HG02973 (cell line): ENCODE measurements around the gene NPLOC4.

ENCODE experiments used
- ATAC-seq: cut with Tn5 transposase; IDR thresholded peaks from one replicate; pipeline ENCODE4 v1.9.1; 2021; ENCODE audit warnings: moderate library complexity; ENCODE audit not compliant: unreplicated experiment

NPLOC4 gene

DNA sequence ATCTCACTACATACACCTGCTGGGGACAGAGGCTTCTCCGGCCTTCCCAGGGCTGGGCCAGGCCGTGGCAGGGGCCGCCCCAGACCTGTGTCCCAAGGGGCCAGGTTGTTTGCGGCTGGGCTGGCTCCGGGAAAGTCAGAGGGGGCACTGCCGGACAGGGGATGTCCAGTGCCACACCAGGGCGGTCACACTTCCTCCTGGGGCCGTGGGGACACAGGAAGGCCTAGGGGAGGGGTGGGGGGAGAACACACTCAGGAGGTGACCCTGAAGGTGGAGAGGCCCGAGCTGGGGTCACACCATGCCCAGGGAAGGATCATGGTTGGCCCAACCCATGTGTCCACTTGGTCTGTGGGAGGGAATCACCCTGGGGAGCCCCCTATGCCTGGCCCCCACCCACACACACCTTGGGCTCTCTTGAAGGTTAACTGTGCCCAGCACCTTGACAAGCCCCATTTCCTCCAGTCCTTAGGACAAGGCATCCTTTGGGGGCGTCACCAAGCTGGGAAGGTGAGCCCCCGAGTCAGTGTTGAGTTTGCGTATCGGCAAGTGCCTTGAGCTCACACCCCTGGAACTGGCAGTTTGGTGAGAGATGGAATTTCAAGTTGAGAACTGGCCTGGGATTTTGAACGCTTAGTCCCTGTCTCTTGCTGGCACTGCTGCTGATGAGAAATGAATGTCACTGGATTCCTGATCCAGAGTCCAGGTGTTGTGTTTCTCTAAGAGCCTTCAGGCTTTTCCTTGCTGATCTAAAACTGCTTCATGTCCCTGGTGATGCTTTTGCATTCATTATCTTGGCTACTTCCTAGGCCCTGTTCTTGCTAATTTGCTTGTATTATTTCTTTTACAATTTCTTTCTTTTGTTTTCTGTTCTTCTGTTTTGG is 116.7 kb downstream of the NPLOC4 start:
- no peak for ATAC-seq

GRCh38 chr17:81519284-81520020 is 117.5 kb downstream of the NPLOC4 start:
- ATAC-seq, result no peak

DNA sequence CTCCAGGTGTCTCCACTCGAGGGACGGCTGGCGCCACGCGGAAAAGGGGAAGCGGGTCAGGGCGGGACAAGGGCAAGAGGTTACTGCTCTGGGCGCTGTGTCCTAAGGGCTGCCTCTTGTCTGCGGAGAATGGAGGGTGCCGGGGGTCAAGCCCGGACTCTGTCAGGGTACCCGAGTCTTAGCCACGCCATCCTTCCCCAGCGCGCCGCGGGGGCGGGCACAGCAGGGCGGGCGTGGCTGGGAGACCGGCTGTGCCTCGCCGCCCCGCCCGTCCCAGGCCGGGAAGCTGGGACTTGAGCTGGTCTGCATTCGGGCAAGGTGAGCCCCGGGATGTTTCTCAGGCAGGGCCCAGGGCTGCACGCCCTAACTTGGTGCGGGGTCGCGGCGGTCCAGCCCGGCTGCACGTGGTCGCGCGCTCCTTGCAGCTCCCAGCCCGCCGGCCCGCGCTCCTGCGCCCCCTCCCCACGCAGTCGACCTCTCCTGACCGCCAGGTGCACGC is 118.1 kb downstream of the NPLOC4 start:
- ATAC-seq, result no peak

GRCh38 chr17:81518113-81518784 is 118.7 kb downstream of the NPLOC4 start:
- ATAC-seq, result no peak

GRCh38 chr17:81517339-81518112 is 119.4 kb downstream of the NPLOC4 start:
- ATAC-seq, result peak; percentile 27

- ATAC-seq, result no peak
These were observed 119.9 kb downstream of the NPLOC4 start for GRCh38 chr17:81517009-81517338.

DNA sequence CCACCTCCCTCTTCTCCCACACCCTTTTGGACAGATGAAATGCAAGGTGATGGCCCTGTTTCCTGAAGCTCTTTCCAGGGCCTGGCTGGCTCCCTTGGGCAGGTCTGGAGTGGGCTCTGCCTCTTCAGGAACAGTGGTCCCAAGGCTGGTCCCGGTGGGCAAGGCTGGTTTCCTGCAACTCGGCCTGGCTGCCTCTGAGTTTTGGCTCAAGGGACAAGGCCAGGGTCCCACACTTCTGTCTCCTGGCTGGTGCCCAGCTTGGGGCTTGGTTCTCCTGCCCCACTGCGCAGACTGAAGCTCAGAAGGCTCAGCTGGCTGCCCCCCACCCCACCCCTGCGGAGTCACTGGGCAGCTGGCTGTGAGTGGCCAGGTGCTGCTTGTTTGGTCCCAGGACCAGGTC is 120.5 kb downstream of the NPLOC4 start:
- ATAC-seq, result no peak

GRCh38 chr17:81515530-81516041 is 121.3 kb downstream of the NPLOC4 start:
- no peak for ATAC-seq

DNA sequence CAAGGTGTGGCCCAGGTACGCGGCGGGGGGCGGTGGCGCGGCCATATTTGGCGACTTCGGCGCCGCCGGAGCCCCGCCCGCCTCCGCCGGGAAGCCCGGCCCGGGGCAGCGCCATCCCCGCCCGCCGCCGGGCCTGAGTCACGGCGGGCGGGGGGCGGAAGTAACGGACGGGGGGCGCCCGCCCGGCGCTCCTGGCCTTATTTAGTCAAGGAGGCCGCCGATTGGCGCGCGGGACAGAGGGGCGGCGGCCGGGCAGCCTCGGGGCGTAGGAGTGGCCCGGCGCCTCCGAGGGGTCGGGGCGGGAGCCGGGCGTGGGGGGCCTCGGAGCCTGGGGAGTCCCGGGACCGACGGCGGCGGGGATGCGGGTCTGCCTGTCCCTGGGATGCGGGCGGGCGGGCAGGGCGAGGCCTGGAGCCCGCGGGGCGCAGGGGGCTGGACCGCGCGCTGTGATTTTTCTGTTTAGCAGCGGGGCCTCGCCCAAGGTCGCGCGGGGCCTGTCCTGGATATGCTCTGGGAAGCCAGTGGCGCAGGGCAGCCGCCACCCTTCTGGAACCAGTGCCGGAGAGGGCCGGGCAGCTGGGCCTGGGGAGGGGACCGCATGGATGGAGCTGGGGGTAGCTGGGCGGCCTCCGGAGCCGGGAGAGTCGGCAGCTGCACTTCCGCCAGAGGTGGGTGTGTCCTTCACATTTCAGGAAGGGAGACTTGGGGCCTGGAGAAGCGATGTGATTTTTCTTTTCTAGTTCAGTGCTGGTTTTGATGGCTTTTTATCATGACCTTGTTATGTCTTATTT is 122.0 kb downstream of the NPLOC4 start:
- ATAC-seq, result no peak

- no peak for ATAC-seq
These were observed 122.5 kb downstream of the NPLOC4 start for GRCh38 chr17:81514489-81514738.

DNA sequence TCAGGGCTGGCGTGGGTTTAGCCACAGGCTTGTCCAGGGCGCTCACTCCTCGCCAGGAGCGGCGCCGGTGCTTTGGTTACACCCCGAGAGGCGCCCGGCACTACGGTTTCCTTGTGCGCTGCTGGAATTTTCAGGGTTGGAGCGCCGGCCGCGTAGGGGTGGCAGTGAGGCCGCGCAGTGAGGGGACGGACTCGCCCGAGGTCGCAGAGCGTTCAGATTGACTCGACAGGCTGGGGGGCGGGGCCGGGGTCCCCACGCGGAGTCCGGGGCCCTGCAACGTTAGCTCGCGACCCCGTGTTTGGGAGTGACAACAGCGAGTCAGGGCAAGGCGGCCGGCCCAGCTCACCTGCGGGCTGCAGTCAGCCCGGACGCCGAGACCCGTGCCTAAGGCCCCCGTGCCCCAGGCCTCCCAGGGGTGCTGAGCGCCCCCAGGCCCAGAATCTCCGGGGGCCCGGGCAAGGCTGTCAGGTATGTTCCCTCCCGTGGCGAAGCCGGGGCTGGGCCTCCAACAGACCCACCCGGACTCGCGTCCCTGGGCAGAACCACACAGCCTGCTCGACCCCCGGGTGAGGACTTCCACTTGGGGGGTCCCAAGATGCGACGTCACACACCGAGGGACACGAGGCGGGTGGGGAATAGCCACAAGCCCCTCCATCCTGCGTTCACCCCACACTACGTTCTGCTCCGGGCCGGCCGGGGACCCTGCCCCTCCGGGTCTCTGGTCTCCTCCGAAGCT is 123.0 kb downstream of the NPLOC4 start:
- no peak for ATAC-seq

DNA sequence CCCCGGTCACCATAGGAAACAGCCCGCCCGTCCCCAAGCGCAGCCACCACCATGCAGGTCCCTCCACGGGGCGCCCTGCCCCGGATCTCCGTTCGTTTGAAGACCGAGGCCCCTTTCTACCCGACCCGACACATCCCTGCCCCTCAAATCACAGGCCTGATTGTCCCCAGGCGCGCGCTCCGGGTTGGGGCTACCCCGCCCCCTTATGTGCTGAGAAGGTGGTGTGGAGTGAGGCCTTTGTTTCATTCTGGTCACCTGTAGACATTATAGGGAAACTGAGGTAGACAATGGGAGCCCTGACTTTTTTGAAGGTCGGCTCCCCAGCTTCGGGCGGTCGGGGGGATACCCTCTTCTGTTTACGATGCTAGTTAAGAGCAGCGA is 123.5 kb downstream of the NPLOC4 start:
- ATAC-seq, result no peak

DNA sequence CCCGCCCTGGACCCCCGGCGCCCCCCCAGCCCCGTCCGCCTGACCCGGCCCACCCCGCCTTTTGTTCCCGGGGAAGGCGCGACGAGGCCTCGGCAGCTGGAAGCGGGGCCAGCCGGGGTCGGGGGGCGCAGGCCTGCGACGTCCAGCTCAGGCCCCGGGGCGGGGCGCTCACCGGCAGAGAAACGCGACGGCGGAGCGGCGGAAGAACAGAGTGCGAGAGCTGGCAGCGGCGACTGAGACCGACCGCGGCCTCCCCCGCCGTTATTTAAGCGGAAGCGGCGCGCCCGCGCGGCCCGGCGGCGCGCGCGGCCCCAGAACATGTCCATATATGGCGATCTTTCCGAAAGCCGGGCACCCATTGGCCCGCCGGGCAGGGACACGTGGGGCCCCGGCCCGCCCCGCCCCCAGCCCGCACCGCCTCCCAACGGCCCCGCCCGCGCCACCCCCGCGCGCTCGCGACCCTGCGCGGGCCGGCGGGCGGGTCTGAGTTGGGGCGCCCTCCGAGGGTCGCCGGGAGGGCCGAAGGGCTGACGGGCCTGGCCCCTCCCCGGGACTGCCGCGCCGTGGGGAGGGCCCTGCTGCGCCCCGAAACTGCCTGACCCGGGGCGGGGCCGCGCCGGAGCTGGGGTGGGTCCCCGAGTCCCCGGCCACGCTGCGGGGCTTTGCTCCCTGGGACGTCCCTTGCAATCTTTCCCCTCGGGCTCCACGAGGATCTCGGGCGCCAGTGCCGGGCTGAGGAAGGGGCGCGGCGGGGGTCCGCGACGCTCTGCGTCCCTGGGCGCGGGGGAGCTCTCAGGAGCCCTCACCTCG is 124.1 kb downstream of the NPLOC4 start, which contains the start of gene ACTG1:
ACTG1 (minus strand) TSS at position 238 of the 810 bp plus-strand sequence. CDS start 445 bp downstream, outside the sequence.
- ATAC-seq, result no peak

DNA sequence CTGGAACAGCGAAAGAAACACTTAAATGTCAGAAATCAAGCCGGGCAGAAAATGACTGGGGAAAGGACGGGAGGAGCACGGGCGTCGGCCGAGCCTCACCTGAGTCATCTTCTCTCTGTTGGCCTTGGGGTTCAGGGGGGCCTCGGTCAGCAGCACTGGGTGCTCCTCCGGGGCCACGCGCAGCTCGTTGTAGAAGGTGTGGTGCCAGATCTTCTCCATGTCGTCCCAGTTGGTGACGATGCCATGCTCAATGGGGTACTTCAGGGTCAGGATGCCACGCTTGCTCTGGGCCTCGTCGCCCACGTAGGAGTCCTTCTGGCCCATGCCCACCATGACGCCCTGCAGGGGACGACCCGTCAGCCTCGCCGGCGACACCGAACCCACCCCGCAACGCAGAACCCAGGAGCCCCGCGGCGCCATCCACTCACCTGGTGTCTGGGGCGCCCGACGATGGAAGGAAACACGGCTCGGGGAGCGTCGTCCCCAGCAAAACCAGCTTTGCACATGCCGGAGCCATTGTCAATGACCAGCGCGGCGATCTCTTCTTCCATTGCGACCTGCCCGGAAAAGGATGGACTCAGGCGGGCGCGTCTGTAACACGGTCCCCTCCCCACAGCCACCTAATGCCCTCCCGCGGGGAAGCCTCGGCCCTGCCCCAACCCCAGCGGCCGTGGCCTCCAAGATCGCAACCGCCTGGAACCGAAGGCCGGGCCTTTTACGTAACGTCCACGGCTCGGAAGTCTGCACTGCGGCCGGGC is 124.9 kb downstream of the NPLOC4 start:
- ATAC-seq, result no peak

GRCh38 chr17:81511554-81511803 is 125.4 kb downstream of the NPLOC4 start:
- no peak for ATAC-seq

DNA sequence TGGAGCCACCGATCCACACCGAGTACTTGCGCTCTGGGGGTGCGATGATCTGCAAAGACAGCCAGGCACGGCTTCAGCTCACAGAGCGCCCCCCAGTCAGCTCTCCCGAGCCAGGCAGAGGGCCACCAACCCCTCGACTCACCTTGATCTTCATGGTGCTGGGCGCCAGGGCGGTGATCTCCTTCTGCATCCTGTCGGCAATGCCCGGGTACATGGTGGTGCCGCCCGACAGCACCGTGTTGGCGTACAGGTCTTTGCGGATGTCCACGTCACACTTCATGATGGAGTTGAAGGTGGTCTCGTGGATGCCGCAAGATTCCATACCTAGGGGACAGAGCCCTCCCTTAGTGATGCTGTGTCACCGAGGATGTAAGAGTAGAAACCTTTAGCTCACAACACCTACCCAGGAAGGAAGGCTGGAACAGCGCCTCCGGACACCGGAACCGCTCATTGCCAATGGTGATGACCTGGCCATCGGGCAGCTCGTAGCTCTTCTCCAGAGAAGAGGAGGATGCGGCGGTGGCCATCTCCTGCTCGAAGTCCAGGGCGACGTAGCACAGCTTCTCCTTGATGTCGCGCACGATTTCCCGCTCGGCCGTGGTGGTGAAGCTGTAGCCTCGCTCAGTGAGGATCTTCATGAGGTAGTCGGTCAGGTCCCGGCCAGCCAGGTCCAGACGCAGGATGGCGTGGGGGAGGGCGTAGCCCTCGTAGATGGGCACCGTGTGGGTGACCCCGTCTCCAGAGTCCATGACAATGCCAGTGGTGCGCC is 125.9 kb downstream of the NPLOC4 start:
- ATAC-seq, result no peak
